BE2C (cell line): ENCODE measurements around the gene PRSS53.

Experiments used
- DNase-seq: peaks from one replicate; pipeline ENCODE4 v3.0.0-alpha.2; 2020
- H3K27me3 ChIP-seq: fragments of 250-450 bp; sonication (Bioruptor Pico); 2 replicates; pipeline ENCODE4 v1.5.1; 2020; ENCODE audit warnings: mild to moderate bottlenecking
- H3K36me3 ChIP-seq: fragments of 250-450 bp; sonication (Bioruptor Pico); 2 replicates; pipeline ENCODE4 v1.5.1; 2020; ENCODE audit warnings: mild to moderate bottlenecking
- H3K4me1 ChIP-seq: fragments of 250-450 bp; sonication (Bioruptor Pico); 2 replicates; pipeline ENCODE4 v1.5.1; 2020
- H3K4me3 ChIP-seq: 2 replicates; pipeline ENCODE4 v1.5.1; 2011; ENCODE audit warnings: low read depth, low read length
- H3K9me3 ChIP-seq: fragments of 250-450 bp; sonication (Bioruptor Pico); 2 replicates; pipeline ENCODE4 v1.5.1; 2020
- TF ChIP-seq, protein P1 (sequence below): IDR thresholded peaks from 2 replicates; pipeline ENCODE4 v1.5.1; 2012; ENCODE audit warnings: mild to moderate bottlenecking, low read depth, low read length

The PRSS53 gene

GRCh38 chr16:31094424-31095120 is 5.8 kb upstream of the PRSS53 start, which contains the start of gene VKORC1:
VKORC1 (minus strand) TSS chr16:31094797; CDS start chr16:31094729, 68 bp downstream.
- no peaks in the 10 kb centered on the region for H3K9me3 ChIP-seq
- TF ChIP-seq, protein P1, sequence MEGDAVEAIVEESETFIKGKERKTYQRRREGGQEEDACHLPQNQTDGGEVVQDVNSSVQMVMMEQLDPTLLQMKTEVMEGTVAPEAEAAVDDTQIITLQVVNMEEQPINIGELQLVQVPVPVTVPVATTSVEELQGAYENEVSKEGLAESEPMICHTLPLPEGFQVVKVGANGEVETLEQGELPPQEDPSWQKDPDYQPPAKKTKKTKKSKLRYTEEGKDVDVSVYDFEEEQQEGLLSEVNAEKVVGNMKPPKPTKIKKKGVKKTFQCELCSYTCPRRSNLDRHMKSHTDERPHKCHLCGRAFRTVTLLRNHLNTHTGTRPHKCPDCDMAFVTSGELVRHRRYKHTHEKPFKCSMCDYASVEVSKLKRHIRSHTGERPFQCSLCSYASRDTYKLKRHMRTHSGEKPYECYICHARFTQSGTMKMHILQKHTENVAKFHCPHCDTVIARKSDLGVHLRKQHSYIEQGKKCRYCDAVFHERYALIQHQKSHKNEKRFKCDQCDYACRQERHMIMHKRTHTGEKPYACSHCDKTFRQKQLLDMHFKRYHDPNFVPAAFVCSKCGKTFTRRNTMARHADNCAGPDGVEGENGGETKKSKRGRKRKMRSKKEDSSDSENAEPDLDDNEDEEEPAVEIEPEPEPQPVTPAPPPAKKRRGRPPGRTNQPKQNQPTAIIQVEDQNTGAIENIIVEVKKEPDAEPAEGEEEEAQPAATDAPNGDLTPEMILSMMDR: no peak
- DNase-seq: peak; percentile 97
- peaks cover 10% of the 10 kb centered on the region for H3K36me3 ChIP-seq
- no peaks in the 10 kb centered on the region for H3K4me1 ChIP-seq
- H3K4me3 ChIP-seq: peak within 1 kb of the TSS; percentile 96
- no peaks in the 10 kb centered on the region for H3K27me3 ChIP-seq

GRCh38 chr16:31094088-31094423 is 5.3 kb upstream of the PRSS53 start:
- H3K27me3 ChIP-seq: no peaks in the 10 kb centered on the region
- no peak for DNase-seq
- no peaks in the 10 kb centered on the region for H3K4me1 ChIP-seq
- peak overlapping the region; percentile 96 for H3K4me3 ChIP-seq
- TF ChIP-seq, protein P1: no peak
- H3K36me3 ChIP-seq: peaks cover 10% of the 10 kb centered on the region
- H3K9me3 ChIP-seq: no peaks in the 10 kb centered on the region

DNA sequence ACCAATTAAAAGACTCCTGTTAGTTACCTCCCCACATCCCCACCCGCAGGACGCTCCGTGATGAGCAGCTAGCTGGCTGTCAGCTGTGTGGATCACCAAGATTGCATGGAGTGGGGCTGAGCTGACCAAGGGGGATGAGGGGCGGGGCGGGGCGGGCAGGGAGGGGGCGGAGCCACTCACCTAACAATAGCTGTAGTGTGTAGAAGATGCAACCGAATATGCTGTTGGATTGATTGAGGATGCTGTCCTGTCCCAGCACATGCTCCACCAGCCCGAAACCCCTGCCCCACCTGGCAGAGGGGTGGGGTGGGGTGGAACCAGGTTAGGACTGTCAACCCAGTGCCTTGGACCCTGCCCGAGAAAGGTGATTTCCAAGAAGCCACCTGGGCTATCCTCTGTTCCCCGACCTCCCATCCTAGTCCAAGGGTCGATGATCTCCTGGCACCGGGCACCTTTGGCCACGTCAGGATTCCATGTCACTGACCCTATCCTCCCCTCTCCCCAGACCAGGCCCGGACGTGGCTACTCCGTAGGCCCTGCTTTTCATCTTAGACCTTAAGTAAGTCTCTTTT is 4.5 kb upstream of the PRSS53 start:
- DNase-seq: peak; percentile 60
- TF ChIP-seq, protein P1: no peak

GRCh38 chr16:31092330-31092729 is 3.6 kb upstream of the PRSS53 start:
- peaks cover 10% of the 10 kb centered on the region for H3K36me3 ChIP-seq
- H3K4me1 ChIP-seq: no peaks in the 10 kb centered on the region
- no peaks in the 10 kb centered on the region for H3K27me3 ChIP-seq
- no peaks in the 10 kb centered on the region for H3K9me3 ChIP-seq
- no peak for DNase-seq
- no peak overlapping the region for H3K4me3 ChIP-seq
- TF ChIP-seq, protein P1: no peak

More for the DNA sequence above, 4.5 kb upstream of the PRSS53 start:
- Histone ChIP-seq H3K9me3 (no peaks in the 10 kb centered on the region), H3K27me3 (no peaks in the 10 kb centered on the region), H3K4me1 (no peaks in the 10 kb centered on the region), H3K36me3 (peaks cover 10% of the 10 kb centered on the region), H3K4me3 (peak overlapping the region; percentile 96)

DNA sequence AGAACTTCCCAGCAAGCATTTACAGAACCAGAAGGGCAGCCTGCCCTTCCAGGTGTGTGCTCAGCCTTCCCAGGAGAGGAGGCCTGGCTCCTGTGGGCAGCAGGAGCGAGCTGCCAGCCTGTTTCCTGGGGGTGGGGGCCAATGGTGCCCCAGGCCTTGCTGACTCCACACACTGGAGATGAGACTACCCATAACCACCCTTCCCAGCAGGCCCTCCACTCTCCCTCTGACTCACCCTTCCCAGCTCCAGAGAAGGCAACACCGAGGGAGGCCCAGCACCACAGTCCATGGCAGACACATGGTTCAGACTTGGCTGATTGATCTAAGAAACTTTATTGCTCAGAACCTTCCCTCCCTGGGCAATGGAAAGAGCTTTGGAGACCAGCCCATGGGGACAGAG is 1.8 kb upstream of the PRSS53 start:
- no peak for DNase-seq
- H3K36me3 ChIP-seq: peaks cover 10% of the 10 kb centered on the region
- no peaks in the 10 kb centered on the region for H3K4me1 ChIP-seq
- H3K4me3 ChIP-seq: no peak overlapping the region
- H3K27me3 ChIP-seq: no peaks in the 10 kb centered on the region
- TF ChIP-seq, protein P1: no peak
- no peaks in the 10 kb centered on the region for H3K9me3 ChIP-seq

DNA sequence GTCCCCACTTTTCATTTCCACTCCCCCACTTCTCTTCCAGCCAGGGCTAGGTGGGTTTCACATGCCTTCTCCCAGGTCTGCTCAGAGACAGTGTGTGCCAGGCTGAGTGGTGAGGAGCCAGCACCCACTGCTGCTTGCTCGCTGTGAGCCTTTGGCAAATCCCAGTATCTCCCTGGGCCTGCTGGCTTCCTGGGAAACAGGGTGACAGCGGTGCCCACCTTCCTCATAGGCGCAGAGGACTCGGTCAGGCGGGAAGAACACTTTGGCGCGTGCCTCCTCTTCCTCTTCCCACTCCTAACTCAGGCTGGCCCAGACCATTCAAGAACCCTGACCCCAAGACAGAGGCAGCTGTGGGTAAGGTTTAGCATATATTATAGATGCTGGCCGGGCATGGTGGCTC is 456 bp upstream of the PRSS53 start:
- peaks cover 10% of the 10 kb centered on the region for H3K36me3 ChIP-seq
- DNase-seq: no peak
- TF ChIP-seq, protein P1: no peak
- H3K9me3 ChIP-seq: no peaks in the 10 kb centered on the region
- no peaks in the 10 kb centered on the region for H3K4me1 ChIP-seq
- H3K27me3 ChIP-seq: no peaks in the 10 kb centered on the region
- H3K4me3 ChIP-seq: no peak overlapping the region
